Lower leg skin (tissue), 4 donors: ENCODE data around the gene ITSN1. TPM values are rescaled to one million over a fixed set of nuclear protein-coding genes. Genes with fewer than 3 reads are reported as not detected.
A peak's percentile ranks its signal among the peaks of the same experiment; 100 is the strongest.

Experiments
- DNase-seq, 2 donors: peaks; one replicate each; pipeline ENCODE4 v3.0.0-alpha.2; 2019; ENCODE audit warnings: low spot score in 2 of 2
- H3K4me3 ChIP-seq: fragments of 200-600 bp; sonication (generic); 2 replicates; pipeline ENCODE4 v1.5.1; 2017; ENCODE audit warnings: mild to moderate bottlenecking, low read depth; ENCODE audit not compliant: poor library complexity, severe bottlenecking
- POLR2A ChIP-seq, 2 donors: fragments of 450-650 bp; IDR thresholded peaks; one replicate each; pipeline ENCODE4 v1.6.1; 2016 to 2017; ENCODE audit warnings: antibody characterized with exemption in 2 of 2, mild to moderate bottlenecking in 1 of 2, moderate library complexity in 1 of 2
- WGBS, 2 donors: methylation state at CpG; one replicate each; pipeline ENCODE4 v1.1.5; 2018; 5-methylcytosine and 5-hydroxymethylcytosine counted together
- intact Hi-C: fragments of 100-400 bp; cut with DNase I; formaldehyde crosslinking; loops from one replicate; pipeline ENCODE4 v1.15.0; 2023; ENCODE audit warnings: low total_unique reads
- total RNA-seq, 4 donors: library from RNA; depleted of rRNA; stranded (reverse); fragments of >200 nt; gene quantifications; one replicate each; pipeline ENCODE4 v1.1.0, GENCODE V29; 2016
- TF ChIP-seq, protein P1 (sequence below), 3 donors: fragments of 450-650 bp; IDR thresholded peaks; one replicate each; pipeline ENCODE4 v1.5.1; 2016; ENCODE audit warnings: antibody characterized with exemption in 3 of 3, mild to moderate bottlenecking in 3 of 3, moderate library complexity in 2 of 3

The ITSN1 gene
- total RNA-seq, 4 donors from 2014 or later, result 17.4 to 39.5 (median 31.7) TPM

DNA sequence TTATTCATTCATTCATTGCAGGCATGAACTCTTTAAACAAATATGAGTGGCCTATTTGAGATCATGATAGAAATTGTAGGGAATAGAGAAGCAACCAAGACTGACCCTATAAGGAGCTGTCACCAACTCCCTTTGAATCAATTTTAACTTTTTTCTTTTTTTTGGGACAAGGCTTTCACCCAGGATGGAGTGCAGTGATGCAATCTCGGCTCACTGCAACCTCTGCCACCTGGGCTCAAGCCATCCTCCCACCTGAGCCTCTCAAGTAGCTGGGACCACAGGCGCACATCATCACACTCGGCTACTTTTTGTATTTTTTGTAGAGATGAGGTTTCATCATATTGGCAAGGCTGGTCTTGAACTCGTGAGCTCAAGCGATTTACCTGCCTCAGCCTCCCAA is 290.4 kb downstream of the ITSN1 start:
- H3K4me3 ChIP-seq, result no peak overlapping the region
- 85 to 95% methylated on average over 5 of the region's 5 CpGs for WGBS, 2 donors
- DNase-seq, result no peak
- TF ChIP-seq POLR2A (IDR thresholded peaks at IDR 0.05), result no peak
- TF ChIP-seq, protein P1, sequence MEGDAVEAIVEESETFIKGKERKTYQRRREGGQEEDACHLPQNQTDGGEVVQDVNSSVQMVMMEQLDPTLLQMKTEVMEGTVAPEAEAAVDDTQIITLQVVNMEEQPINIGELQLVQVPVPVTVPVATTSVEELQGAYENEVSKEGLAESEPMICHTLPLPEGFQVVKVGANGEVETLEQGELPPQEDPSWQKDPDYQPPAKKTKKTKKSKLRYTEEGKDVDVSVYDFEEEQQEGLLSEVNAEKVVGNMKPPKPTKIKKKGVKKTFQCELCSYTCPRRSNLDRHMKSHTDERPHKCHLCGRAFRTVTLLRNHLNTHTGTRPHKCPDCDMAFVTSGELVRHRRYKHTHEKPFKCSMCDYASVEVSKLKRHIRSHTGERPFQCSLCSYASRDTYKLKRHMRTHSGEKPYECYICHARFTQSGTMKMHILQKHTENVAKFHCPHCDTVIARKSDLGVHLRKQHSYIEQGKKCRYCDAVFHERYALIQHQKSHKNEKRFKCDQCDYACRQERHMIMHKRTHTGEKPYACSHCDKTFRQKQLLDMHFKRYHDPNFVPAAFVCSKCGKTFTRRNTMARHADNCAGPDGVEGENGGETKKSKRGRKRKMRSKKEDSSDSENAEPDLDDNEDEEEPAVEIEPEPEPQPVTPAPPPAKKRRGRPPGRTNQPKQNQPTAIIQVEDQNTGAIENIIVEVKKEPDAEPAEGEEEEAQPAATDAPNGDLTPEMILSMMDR (IDR thresholded peaks at IDR 0.05), result no peak
- intact Hi-C loops, result no loop called here

- intact Hi-C loops, result no loop called here
- no peak overlapping the region for H3K4me3 ChIP-seq
- TF ChIP-seq POLR2A (IDR thresholded peaks at IDR 0.05), result no peak
- TF ChIP-seq, protein P1 (IDR thresholded peaks at IDR 0.05), result no peak
- peak; percentile 60 to 87 for DNase-seq
- 26 to 50% methylated on average over 4 of the region's 4 CpGs for WGBS, 2 donors
These were observed 294.2 kb downstream of the ITSN1 start for GRCh38 chr21:33936301-33937038.

DNA sequence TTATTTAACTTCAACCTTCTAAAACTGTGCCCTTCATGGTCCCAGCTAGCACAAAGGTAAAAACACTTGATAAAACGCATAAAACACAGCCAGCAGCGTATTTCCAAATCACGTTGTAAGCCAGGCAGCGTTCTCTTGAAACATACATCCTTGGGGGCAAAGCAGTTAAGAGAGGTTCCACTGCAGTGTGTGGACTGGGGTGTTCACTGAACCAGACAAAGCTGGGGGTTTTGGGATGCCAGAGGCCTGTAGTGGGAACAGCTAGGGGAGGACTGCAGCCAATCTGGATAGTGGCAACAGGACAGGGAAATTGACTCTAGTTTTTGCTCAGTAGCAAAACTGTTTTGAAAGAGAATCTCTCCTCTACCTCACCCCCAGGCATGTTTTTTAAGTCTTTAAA is 294.8 kb downstream of the ITSN1 start:
- H3K4me3 ChIP-seq, result no peak overlapping the region
- TF ChIP-seq, protein P1 (IDR thresholded peaks at IDR 0.05), result no peak
- TF ChIP-seq POLR2A (IDR thresholded peaks at IDR 0.05), result no peak
- 86 to 95% methylated on average over 4 of the region's 4 CpGs for WGBS, 2 donors
- intact Hi-C loops, result no loop called here
- DNase-seq, result peak in 1 of 2 donors; percentile 72

GRCh38 chr21:33937931-33938339 is 295.6 kb downstream of the ITSN1 start:
- WGBS, 2 donors, result 85 to 91% methylated on average over 14 of the region's 14 CpGs
- no peak overlapping the region for H3K4me3 ChIP-seq
- intact Hi-C loops, result no loop called here
- TF ChIP-seq, protein P1 (IDR thresholded peaks at IDR 0.05), result no peak
- no peak for TF ChIP-seq POLR2A (IDR thresholded peaks at IDR 0.05)
- DNase-seq, result no peak

GRCh38 chr21:33938381-33938780 is 296.1 kb downstream of the ITSN1 start:
- 82 to 83% methylated on average over 3 of the region's 3 CpGs for WGBS, 2 donors

More at GRCh38 chr21:33938381-33938780, 296.1 kb downstream of the ITSN1 start:
- intact Hi-C loops, result no loop called here
- H3K4me3 ChIP-seq, result no peak overlapping the region
- DNase-seq, result no peak
- no peak for TF ChIP-seq POLR2A (IDR thresholded peaks at IDR 0.05)
- TF ChIP-seq, protein P1 (IDR thresholded peaks at IDR 0.05), result no peak
